IMR-90 (cell line): ENCODE measurements around the gene PRLH. TPM values are rescaled to one million over a fixed set of nuclear protein-coding genes. Genes with fewer than 3 reads are reported as not detected.

Experiments
- ATAC-seq: fragments of 200-7000 bp; cut with Tn5 transposase; 2 replicates; pipeline ENCODE4 v1.9.1; 2020; ENCODE audit warnings: low read depth, mild to moderate bottlenecking, moderate library complexity
- BruUV-seq: library from RNA; stranded (reverse); fragments of 400-500 nt; replicated peaks from 2 replicates; lab custom pipeline; 2021; lab: Mats Ljungman, UMichigan
- CTCF ChIA-PET: fragments of 300-600 bp; formaldehyde crosslinking; extraction: SDS; loops from one replicate; lab custom pipeline; 2021; ENCODE audit warnings: antibody characterized with exemption; lab: Yijun Ruan, JAX
- POLR2A ChIA-PET: fragments of 300-600 bp; sonication (Branson Sonifier 250); formaldehyde crosslinking; loops from one replicate; lab custom pipeline; 2022; ENCODE audit warnings: antibody characterized with exemption; ENCODE audit not compliant: unreplicated experiment; lab: Charles Lee
- DNase-seq: peaks from one replicate; pipeline ENCODE4 v3.0.0; 2013
- H2AFZ ChIP-seq: replicated peaks from 2 replicates; pipeline ENCODE3; 2013; ENCODE audit warnings: low read length, mild to moderate bottlenecking; ENCODE audit not compliant: poor library complexity
- H2AK5ac ChIP-seq: 2 replicates; pipeline ENCODE4 v1.6.1; 2013; ENCODE audit warnings: low read depth, low read length, inconsistent platforms
- H2AK9ac ChIP-seq: replicated peaks from 2 replicates; pipeline ENCODE3; 2013; ENCODE audit warnings: mild to moderate bottlenecking, low read depth, low read length, moderate library complexity; ENCODE audit not compliant: poor library complexity
- H2BK120ac ChIP-seq: 2 replicates; pipeline ENCODE4 v1.6.1; 2013; ENCODE audit warnings: low read depth, low read length, inconsistent platforms
- H2BK15ac ChIP-seq: 3 replicates; pipeline ENCODE4 v1.6.1; 2013; ENCODE audit warnings: low read depth, low read length, inconsistent platforms
- H2BK20ac ChIP-seq: 2 replicates; pipeline ENCODE4 v1.6.1; 2013; ENCODE audit warnings: low read depth, mild to moderate bottlenecking, inconsistent platforms, low read length, moderate library complexity
- H2BK5ac ChIP-seq: 2 replicates; pipeline ENCODE4 v1.6.1; 2013; ENCODE audit warnings: mild to moderate bottlenecking, low read depth, low read length, inconsistent platforms; ENCODE audit not compliant: poor library complexity, severe bottlenecking
- H3K14ac ChIP-seq: replicated peaks from 2 replicates; pipeline ENCODE4 v1.6.1; 2013; ENCODE audit warnings: low read depth, low read length, inconsistent platforms
- H3K18ac ChIP-seq: 2 replicates; pipeline ENCODE4 v1.6.1; 2013; ENCODE audit warnings: low read depth, low read length, control low read depth
- H3K23ac ChIP-seq: 2 replicates; pipeline ENCODE4 v1.6.1; 2013; ENCODE audit warnings: low read depth, low read length, inconsistent platforms
- H3K27ac ChIP-seq: 2 replicates; pipeline ENCODE4 v1.5.1; 2013; ENCODE audit warnings: mild to moderate bottlenecking, control low read depth, low read length; ENCODE audit not compliant: insufficient read depth
- H3K27me3 ChIP-seq: 2 replicates; pipeline ENCODE4 v1.6.1; 2013; ENCODE audit warnings: low read length; ENCODE audit not compliant: control insufficient read depth, insufficient read depth
- H3K36me3 ChIP-seq: 2 replicates; pipeline ENCODE4 v1.6.1; 2013; ENCODE audit warnings: low read length, mixed read lengths; ENCODE audit not compliant: control insufficient read depth, insufficient read depth
- H3K4ac ChIP-seq: 2 replicates; pipeline ENCODE4 v1.6.1; 2013; ENCODE audit warnings: low read depth, low read length, inconsistent platforms
- H3K4me1 ChIP-seq: 2 replicates; pipeline ENCODE4 v1.6.1; 2013; ENCODE audit warnings: low read length, mixed read lengths; ENCODE audit not compliant: control insufficient read depth, insufficient read depth
- H3K4me2 ChIP-seq: 2 replicates; pipeline ENCODE4 v1.6.1; 2013; ENCODE audit warnings: low read depth, mild to moderate bottlenecking, control low read depth, low read length, moderate library complexity
- H3K4me3 ChIP-seq: 2 replicates; pipeline ENCODE4 v1.5.1; 2013; ENCODE audit warnings: low read depth, mild to moderate bottlenecking, control low read depth, low read length, moderate library complexity; ENCODE audit not compliant: insufficient read depth
- H3K56ac ChIP-seq: 2 replicates; pipeline ENCODE4 v1.6.1; 2013; ENCODE audit warnings: low read length, inconsistent platforms; ENCODE audit not compliant: insufficient read depth; ENCODE audit errors: extremely low read depth
- H3K79me1 ChIP-seq, 2 experiments: 2 replicates each; pipeline ENCODE4 v1.6.1; 2013; ENCODE audit warnings: low read length in 2 of 2, inconsistent platforms in 1 of 2, low read depth in 1 of 2
- H3K9ac ChIP-seq: 2 replicates; pipeline ENCODE4 v1.6.1; 2013; ENCODE audit warnings: low read depth, low read length, control low read depth
- H3K9me1 ChIP-seq: 2 replicates; pipeline ENCODE4 v1.6.1; 2013; ENCODE audit warnings: low read length, inconsistent platforms; ENCODE audit not compliant: insufficient read depth
- H3K9me3 ChIP-seq: 2 replicates; pipeline ENCODE4 v1.6.1; 2013; ENCODE audit warnings: low read length; ENCODE audit not compliant: control insufficient read depth, insufficient read depth
- H4K20me1 ChIP-seq: 2 replicates; pipeline ENCODE4 v1.6.1; 2013; ENCODE audit warnings: low read length, inconsistent platforms; ENCODE audit not compliant: insufficient read depth
- H4K5ac ChIP-seq: 2 replicates; pipeline ENCODE4 v1.6.1; 2013; ENCODE audit warnings: mild to moderate bottlenecking, low read depth, low read length, control low read depth
- H4K8ac ChIP-seq, 2 experiments: 2 replicates each; pipeline ENCODE4 v1.6.1; 2013; ENCODE audit warnings: low read depth in 2 of 2, low read length in 2 of 2, control low read depth in 1 of 2, inconsistent platforms in 1 of 2
- H4K91ac ChIP-seq: 2 replicates; pipeline ENCODE4 v1.6.1; 2013; ENCODE audit warnings: low read depth, low read length, inconsistent platforms; ENCODE audit not compliant: insufficient read depth
- BHLHE40 ChIP-seq: fragments of 150-350 bp; IDR thresholded peaks from 2 replicates; pipeline ENCODE4 v1.6.1; 2016; ENCODE audit warnings: mild to moderate bottlenecking, low read depth, low read length
- CEBPB ChIP-seq: IDR thresholded peaks from 2 replicates; pipeline ENCODE4 v1.6.1; 2012; ENCODE audit warnings: low read depth, low read length, improper control_type of control experiment
- CTCF ChIP-seq: conservative IDR thresholded peaks from 2 replicates; pipeline ENCODE4 v1.5.1; 2012; ENCODE audit warnings: mild to moderate bottlenecking, low read depth, low read length, improper control_type of control experiment
- FOS ChIP-seq: fragments of 150-350 bp; IDR thresholded peaks from 2 replicates; pipeline ENCODE4 v1.6.1; 2016; ENCODE audit warnings: low read depth, low read length
- MAFK ChIP-seq: IDR thresholded peaks from 2 replicates; pipeline ENCODE4 v1.6.1; 2012; ENCODE audit warnings: low read depth, low read length, improper control_type of control experiment
- MAZ ChIP-seq: IDR thresholded peaks from 2 replicates; pipeline ENCODE4 v1.6.1; 2012; ENCODE audit warnings: low read depth, mild to moderate bottlenecking, low read length, improper control_type of control experiment, moderate library complexity, borderline replicate concordance
- NFE2L2 ChIP-seq: fragments of 150-350 bp; IDR thresholded peaks from 2 replicates; pipeline ENCODE4 v1.6.1; 2016; ENCODE audit warnings: low read depth, mild to moderate bottlenecking, low read length
- POLR2A ChIP-seq: IDR thresholded peaks from 2 replicates; pipeline ENCODE4 v1.6.1; 2012; ENCODE audit warnings: mild to moderate bottlenecking, low read depth, low read length
- WGBS, 2 experiments: methylation state at CpG; one replicate each; pipeline versions ENCODE4 v1.1.5 to v1.1.7; 2013; ENCODE audit warnings: missing lambda C conversion rate in 2 of 2; ENCODE audit not compliant: insufficient read length in 1 of 2; ENCODE audit errors: extremely low coverage in 2 of 2; 5-methylcytosine and 5-hydroxymethylcytosine counted together
- dilution Hi-C: fragments of 300-500 bp; cut with HindIII; formaldehyde crosslinking; loops from one replicate; pipeline ENCODE4 v1.14.3; 2018; ENCODE audit warnings: low sequenced_read_pairs; ENCODE audit not compliant: unreplicated experiment
- in situ Hi-C: fragments of 300-500 bp; cut with MboI; formaldehyde crosslinking; loops from 3 replicates; pipeline ENCODE4 v1.14.3; 2019; ENCODE audit warnings: low sequenced_read_pairs, inconsistent platforms, mixed read lengths
- intact Hi-C: fragments of 100-400 bp; cut with micrococcal nuclease; formaldehyde crosslinking; loops from 2 replicates; pipeline ENCODE4 v1.10.0; 2022
- polyA plus RNA-seq, 3 experiments: library from polyadenylated mRNA; depleted of rRNA; stranded (reverse); fragments of >200 nt; gene quantifications; 2 replicates each; pipeline ENCODE4 v1.2.3, GENCODE V29; 2012; ENCODE audit warnings: low replicate concordance in 1 of 3
- total RNA-seq: library from RNA; depleted of rRNA; stranded (reverse); fragments of >200 nt; gene quantifications from 2 replicates; pipeline ENCODE4 v1.2.3, GENCODE V29; 2012
- TF ChIP-seq, protein P1 (sequence below): fragments of 150-350 bp; IDR thresholded peaks from 2 replicates; pipeline ENCODE4 v1.6.1; 2017; ENCODE audit warnings: mild to moderate bottlenecking, antibody characterized with exemption, low read length, low read depth

The PRLH gene
- total and polyA plus RNA-seq, 2 of the 4 experiments (the other 2 are of a cell fraction), result not detected

GRCh38 chr2:237593036-237593435 is 26.7 kb downstream of the PRLH start:
- no peak overlapping the region for H2BK15ac ChIP-seq
- no peak overlapping the region for H2BK5ac ChIP-seq
- H2AK5ac ChIP-seq, result no peak overlapping the region
- BruUV-seq, result no TSS peak
- no peak overlapping the region for H3K56ac ChIP-seq
- H3K9ac ChIP-seq, result no peak overlapping the region
- H3K27ac ChIP-seq, result no peak overlapping the region
- no peak overlapping the region for H3K4me2 ChIP-seq
- no peaks in the 10 kb centered on the region for H3K79me1 ChIP-seq
- no peak overlapping the region for H2AK9ac ChIP-seq
- no peaks in the 10 kb centered on the region for H3K9me1 ChIP-seq
- DNase-seq (no peak), ATAC-seq (no peak)
- intact Hi-C loops, result no loop called here
- peaks cover 6% of the 10 kb centered on the region for H3K4me1 ChIP-seq
- H3K14ac ChIP-seq, result no peak overlapping the region
- in situ Hi-C loops, result loop anchor here (5.0 kb wide), 1 partner anchor 149 kb away; no protein-coding TSS in a partner anchor
- H2AFZ ChIP-seq, result no peak overlapping the region
- H4K91ac ChIP-seq, result no peak overlapping the region
- H2BK20ac ChIP-seq, result no peak overlapping the region; the same call in 1 of the 2 replicates
- H3K4ac ChIP-seq, result no peak overlapping the region
- H3K27me3 ChIP-seq, result no peaks in the 10 kb centered on the region
- H3K36me3 ChIP-seq, result no peaks in the 10 kb centered on the region
- POLR2A ChIA-PET, result no interaction called here
- dilution Hi-C loops, result no loop called here
- no peak overlapping the region for H4K5ac ChIP-seq
- no peaks in the 10 kb centered on the region for H4K20me1 ChIP-seq
- H2BK120ac ChIP-seq, result no peak overlapping the region
- no peak overlapping the region for H3K4me3 ChIP-seq
- peaks cover 2% of the 10 kb centered on the region; the same call in 1 of the 2 replicates for H3K9me3 ChIP-seq
- no peak overlapping the region for H3K18ac ChIP-seq
- WGBS, 2 experiments, result 87% methylated on average over 8 of the region's 10 CpGs; no CpG with 5 or more reads in 1 of the 2 experiments
- no peak overlapping the region for H4K8ac ChIP-seq
- CTCF ChIA-PET, result interaction anchor here (1.5 kb wide), 1 partner anchor 152 kb away, joined by 7 read pairs; no protein-coding TSS in a partner anchor
- TF ChIP-seq, protein P1, sequence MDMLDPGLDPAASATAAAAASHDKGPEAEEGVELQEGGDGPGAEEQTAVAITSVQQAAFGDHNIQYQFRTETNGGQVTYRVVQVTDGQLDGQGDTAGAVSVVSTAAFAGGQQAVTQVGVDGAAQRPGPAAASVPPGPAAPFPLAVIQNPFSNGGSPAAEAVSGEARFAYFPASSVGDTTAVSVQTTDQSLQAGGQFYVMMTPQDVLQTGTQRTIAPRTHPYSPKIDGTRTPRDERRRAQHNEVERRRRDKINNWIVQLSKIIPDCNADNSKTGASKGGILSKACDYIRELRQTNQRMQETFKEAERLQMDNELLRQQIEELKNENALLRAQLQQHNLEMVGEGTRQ, result no peak
- no peak for TF ChIP-seq NFE2L2
- no peak for TF ChIP-seq MAFK
- no peak for TF ChIP-seq FOS
- TF ChIP-seq BHLHE40, result no peak
- no peak for TF ChIP-seq MAZ
- TF ChIP-seq CTCF, result no peak
- no peak for TF ChIP-seq POLR2A
- TF ChIP-seq CEBPB, result no peak
- no peak overlapping the region for H3K23ac ChIP-seq
